ENCODE results near the gene LPCAT2.

DNA sequence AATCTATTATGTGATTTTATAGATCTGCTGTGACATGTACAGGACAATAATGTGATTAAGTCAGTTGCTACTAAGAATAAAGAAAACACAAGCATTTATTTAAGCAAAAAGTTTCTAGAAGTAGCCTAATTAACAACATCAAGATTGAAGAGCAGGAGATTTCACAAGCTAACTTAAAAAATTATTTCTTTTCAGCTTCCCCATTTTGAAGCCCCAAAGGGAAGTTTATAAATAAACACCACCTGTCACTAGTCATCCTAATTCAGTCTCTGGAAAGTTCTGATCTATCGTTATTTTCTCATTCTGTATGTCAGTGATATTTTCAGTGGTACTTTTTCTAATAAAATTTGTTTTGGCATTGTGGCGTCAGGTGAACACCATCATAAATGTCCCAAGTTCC lies 65.9 kb downstream of the LPCAT2 start:
- TF ChIP-seq ZFP30 (CRISPR knock-in tag; IDR thresholded peaks at IDR 0.05) (no peak), POU6F1 (CRISPR knock-in tag; IDR thresholded peaks at IDR 0.05; ENCODE audit: borderline replicate concordance, low read depth) (no peak), BACH2 (CRISPR knock-in tag; IDR thresholded peaks at IDR 0.05; ENCODE audit: borderline replicate concordance) (no peak), TCF4 (CRISPR knock-in tag; IDR thresholded peaks at IDR 0.05; ENCODE audit: borderline replicate concordance) (no peak), CSDC2 (CRISPR knock-in tag; IDR thresholded peaks at IDR 0.05) (no peak), ARNTL (CRISPR knock-in tag; IDR thresholded peaks at IDR 0.05; ENCODE audit: borderline replicate concordance, low read depth) (no peak), OSR1 (CRISPR knock-in tag; IDR thresholded peaks at IDR 0.05) (no peak)
- TF ChIP-seq, protein P1, sequence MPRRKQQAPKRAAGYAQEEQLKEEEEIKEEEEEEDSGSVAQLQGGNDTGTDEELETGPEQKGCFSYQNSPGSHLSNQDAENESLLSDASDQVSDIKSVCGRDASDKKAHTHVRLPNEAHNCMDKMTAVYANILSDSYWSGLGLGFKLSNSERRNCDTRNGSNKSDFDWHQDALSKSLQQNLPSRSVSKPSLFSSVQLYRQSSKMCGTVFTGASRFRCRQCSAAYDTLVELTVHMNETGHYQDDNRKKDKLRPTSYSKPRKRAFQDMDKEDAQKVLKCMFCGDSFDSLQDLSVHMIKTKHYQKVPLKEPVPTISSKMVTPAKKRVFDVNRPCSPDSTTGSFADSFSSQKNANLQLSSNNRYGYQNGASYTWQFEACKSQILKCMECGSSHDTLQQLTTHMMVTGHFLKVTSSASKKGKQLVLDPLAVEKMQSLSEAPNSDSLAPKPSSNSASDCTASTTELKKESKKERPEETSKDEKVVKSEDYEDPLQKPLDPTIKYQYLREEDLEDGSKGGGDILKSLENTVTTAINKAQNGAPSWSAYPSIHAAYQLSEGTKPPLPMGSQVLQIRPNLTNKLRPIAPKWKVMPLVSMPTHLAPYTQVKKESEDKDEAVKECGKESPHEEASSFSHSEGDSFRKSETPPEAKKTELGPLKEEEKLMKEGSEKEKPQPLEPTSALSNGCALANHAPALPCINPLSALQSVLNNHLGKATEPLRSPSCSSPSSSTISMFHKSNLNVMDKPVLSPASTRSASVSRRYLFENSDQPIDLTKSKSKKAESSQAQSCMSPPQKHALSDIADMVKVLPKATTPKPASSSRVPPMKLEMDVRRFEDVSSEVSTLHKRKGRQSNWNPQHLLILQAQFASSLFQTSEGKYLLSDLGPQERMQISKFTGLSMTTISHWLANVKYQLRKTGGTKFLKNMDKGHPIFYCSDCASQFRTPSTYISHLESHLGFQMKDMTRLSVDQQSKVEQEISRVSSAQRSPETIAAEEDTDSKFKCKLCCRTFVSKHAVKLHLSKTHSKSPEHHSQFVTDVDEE (CRISPR knock-in tag; IDR thresholded peaks at IDR 0.05), result no peak
